Measurements from ENCODE around the gene PARD3.
"Not testable (repeated sequence)": the region's sequence is repeated elsewhere in the genome, so short reads cannot be mapped to it uniquely, and the experiment has no call there.

PARD3 gene

GRCh38 chr10:34098821-34099567 lies 716.1 kb downstream of the PARD3 start:
- DNase-seq (ENCODE audit: low spot score), result no peak

DNA sequence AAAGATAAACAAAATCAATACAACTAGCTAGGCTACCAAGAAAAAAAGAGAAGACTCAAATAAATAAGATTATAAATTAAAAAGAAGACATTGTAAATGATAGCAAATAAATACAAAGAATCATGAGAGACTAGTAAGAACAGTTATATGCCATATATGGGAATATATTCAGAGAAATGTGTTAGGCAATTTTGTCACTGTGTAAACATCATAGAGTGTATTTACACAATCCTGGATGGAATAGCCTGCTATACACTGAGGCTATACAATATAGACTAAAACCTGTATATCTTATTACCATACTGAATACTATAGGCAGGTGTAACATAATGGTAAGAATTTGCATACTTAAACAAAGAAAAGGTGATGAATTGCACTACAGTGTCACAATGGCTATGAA lies 717.4 kb downstream of the PARD3 start:
- DNase-seq (ENCODE audit: low spot score), result no peak

GRCh38 chr10:34094961-34095360 lies 720.1 kb downstream of the PARD3 start:
- DNase-seq (ENCODE audit: low spot score), result no peak

GRCh38 chr10:34094146-34094696 lies 720.9 kb downstream of the PARD3 start:
- no peak for DNase-seq (ENCODE audit: low spot score)

GRCh38 chr10:34092891-34093290 lies 722.2 kb downstream of the PARD3 start:
- no peak for DNase-seq (ENCODE audit: low spot score)

GRCh38 chr10:34091635-34092195 lies 723.4 kb downstream of the PARD3 start:
- DNase-seq (ENCODE audit: low spot score), result no peak

DNA sequence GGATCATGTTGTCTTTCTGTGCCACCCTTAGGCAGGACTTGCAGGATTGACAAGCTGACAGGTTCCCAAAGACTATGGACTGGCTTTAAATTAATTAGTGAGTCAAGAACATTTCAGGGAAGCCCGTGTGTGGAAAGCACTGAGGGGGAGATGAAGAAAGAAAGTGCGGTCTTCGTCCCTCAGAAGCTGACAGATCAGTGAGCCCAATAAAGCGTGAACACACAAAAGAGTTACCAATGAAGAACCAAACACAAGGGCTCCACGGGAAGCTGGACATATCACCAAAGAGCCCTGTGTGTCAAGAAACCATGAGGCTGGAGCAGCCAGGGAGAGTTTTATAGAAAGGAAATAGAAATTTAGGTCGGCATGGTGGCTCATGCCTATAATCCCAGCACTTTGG lies 725.8 kb downstream of the PARD3 start:
- no peak for DNase-seq (ENCODE audit: low spot score)

- no peak for DNase-seq (ENCODE audit: low spot score)
These were observed 726.8 kb downstream of the PARD3 start for GRCh38 chr10:34088208-34088794.

GRCh38 chr10:34087095-34087418 lies 728.0 kb downstream of the PARD3 start:
- no peak for DNase-seq (ENCODE audit: low spot score)

DNA sequence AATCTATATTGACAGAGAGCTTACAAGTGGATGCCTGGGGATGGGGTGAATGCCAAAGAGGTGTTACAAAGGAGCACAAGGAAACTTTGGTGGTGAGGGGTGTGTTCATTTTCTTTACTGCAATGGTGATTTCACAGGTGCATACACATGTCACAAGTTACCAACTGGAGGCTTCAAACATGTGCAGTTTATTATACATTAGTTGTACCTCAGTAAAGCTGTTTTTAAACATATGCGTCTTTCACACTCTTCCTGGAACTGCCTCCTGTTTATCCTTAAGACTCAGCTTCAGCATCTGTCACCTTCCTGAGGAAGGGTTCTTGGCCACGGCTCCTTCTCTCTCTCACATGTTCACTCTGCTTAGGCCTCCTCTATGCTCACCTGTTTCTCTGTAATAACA lies 731.5 kb downstream of the PARD3 start:
- no peak for DNase-seq (ENCODE audit: low spot score)

DNA sequence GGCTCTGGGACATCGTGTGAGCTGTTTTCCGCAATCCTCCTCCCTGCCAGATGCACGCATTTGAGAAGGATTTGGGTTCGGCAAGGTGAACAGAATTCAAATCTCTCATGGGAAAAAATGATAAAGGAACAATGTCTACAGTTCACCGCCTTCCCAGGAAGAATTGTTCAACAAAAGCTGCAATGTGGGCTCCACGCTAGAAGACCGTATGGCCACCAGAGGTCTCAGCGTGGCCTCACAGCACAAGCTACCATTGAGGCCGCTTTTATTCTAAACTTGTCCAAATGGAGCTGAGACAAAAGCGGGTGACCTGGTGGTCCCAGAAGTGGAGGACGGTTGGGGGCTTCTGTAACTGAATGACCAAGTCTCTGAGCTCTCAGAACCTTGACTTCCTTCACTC lies 733.1 kb downstream of the PARD3 start:
- no peak for DNase-seq (ENCODE audit: low spot score)

- no peak for DNase-seq (ENCODE audit: low spot score)
These were observed 733.8 kb downstream of the PARD3 start for GRCh38 chr10:34081347-34081743.

GRCh38 chr10:34080485-34081346 lies 734.4 kb downstream of the PARD3 start:
- DNase-seq (ENCODE audit: low spot score), result no peak

DNA sequence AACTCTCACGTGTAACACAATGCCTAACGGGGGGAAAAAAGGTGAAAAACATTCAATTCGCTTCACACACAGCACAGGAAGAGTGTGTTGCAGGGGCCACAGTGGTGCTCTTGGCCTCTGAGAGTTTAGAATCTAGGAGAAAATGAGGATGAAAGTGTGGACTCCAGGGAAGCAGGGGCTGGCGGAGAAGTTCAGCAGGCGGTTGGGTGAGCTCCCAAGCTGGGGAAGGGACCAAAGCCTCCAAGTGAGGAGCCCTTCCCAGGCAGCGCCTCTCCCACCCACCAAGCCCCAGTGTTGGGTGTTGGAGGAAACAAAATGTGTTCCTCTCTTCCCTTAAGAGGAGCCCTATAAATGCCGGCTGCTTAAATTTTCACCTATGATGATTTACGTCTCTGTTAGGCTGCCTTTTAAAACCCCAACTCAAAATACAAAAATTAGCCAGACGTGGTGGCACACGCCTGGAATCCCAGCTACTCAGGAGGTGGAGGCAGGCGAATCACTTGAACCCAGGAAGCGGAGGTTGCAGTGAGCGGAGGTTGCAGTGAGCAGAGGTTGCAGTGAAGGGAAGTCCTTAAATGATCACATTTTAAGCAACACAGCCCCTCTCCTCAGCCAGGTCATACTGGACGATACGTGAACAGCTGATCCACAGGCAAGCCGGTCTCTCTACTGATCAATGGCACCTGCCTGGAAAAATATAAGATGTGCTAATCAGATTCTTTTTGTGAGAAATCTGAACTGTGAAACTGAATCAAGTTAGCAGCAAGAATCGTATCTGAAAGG lies 735.2 kb downstream of the PARD3 start:
- no peak for DNase-seq (ENCODE audit: low spot score)

- DNase-seq (ENCODE audit: low spot score), result no peak
These were observed 736.2 kb downstream of the PARD3 start for GRCh38 chr10:34078745-34079470.

DNA sequence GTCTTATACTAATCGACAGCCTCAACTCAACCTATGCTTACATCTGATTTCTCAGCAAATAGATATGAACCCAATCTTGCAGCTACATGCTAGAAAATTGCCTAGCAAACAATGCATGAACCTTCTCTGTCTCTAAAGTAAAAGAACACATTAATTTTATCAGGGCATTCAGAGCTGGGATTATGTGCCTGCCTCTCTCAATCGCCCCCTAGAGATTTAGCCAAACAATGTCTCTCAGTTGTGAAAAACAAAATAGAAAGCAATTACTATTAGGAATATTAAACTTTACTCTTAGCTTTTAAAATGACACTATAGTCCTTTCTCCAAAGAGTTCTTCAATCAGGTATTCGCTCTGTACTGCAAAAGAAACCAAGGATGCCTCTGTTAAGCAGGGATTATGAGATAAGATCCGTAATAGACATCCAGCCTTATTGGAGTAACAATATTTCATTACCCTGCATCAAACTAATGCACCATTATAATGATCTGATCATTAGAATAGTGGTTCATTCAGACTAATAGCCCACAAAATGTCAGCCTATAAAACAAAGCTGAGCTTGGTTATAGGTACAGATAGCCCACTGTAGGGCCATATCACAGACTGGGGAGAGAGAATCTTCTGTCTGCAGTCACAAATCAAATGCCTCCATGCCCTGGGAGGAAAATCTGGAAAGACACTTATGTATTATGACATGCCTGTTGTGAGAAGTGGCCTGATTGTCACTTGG lies 736.9 kb downstream of the PARD3 start:
- DNase-seq (ENCODE audit: low spot score), result no peak

DNA sequence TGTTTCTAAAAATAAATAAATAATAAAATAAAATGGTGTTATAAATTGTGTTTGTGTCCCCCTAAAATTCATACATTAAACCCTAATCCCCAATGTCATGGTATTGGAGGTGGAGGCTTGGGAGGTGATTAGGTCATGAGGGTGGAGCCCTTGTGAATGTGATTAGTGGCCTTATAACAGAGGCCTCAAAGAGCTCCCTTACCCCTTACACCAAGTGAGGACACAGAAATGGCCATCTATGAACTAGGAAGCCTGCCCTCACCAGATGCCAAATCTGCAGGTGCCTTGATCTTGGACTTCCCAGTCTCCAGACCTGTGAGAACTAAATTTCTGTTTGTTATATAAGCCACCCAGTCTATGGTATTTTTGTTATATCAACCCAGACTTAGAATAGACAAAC lies 738.7 kb downstream of the PARD3 start:
- DNase-seq (ENCODE audit: low spot score), result no peak

DNA sequence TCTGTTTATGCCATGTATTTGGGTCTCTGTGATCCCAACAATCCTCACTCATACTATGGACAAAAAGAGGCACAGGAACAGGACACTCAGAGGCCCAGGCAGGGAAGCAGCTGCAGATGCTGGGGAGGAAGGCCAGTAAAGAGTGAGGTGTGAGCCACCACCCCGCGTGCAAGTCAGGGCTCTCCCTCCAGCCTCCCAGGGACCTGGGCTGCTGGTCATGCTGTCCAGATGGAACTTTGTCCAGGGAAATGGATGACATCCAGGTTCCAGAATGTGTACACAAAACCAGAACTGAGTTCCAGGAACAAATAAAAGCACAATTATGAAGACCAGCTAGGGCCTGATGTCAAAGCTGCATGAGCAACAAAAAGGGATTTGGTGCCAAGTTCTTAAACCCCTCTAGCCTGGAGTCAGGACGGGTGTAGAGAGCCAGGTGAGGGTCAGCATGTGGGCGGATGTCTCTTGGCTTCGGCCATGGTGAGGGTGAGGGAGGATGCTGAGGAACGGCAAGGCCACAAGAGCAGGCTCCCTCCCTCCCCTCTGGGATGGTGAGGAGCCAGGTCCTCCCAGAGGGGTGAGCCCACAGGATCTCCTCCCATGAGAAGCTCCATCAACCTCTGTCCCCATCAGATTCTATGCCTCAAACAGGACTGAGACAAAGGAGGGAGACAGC lies 739.7 kb downstream of the PARD3 start:
- no peak for DNase-seq (ENCODE audit: low spot score)

DNA sequence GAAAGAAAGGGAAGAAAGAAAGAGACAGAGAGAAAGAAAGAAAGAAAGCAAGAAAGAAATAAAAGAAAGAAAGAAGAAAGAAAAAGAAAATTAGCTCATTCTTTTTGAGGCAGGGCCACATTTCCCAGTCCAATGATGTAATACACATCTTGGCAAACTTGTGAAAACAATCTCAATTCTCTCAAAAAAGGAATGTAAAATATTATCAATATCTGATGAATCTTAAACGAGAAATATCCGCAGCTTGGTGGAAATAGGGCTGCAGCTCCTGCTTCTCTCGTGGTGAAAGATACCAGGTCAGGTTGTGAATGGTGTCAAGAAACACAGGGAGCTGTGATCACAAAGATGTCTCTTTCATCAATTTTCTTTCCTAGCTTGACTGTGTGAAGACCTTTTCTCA lies 741.0 kb downstream of the PARD3 start:
- DNase-seq (ENCODE audit: low spot score), result no peak

GRCh38 chr10:34067741-34068140 lies 747.4 kb downstream of the PARD3 start:
- DNase-seq (ENCODE audit: low spot score), result not testable (repeated sequence)

All from hematopoietic multipotent progenitor cell treated with erythropoietin and hydrocortisone succinate and interleukin-3 and kit ligand, for 17 days (in vitro differentiated cells).